MM.1S (cell line): ENCODE measurements around the gene TRIM49.
"Not testable (repeated sequence)": the region's sequence is repeated elsewhere in the genome, so short reads cannot be mapped to it uniquely, and the experiment has no call there.

ENCODE experiments used
- DNase-seq: peaks from one replicate; pipeline ENCODE4 v3.0.0-alpha.2; 2015
- H2AFZ ChIP-seq: fragments of 300-600 bp; sonication (generic); 2 replicates; pipeline ENCODE4 v1.6.0; 2016; ENCODE audit warnings: antibody characterized with exemption, low read length
- H3F3A ChIP-seq: fragments of 300-600 bp; sonication (generic); 2 replicates; pipeline ENCODE4 v1.6.1; 2016; ENCODE audit warnings: mild to moderate bottlenecking, antibody characterized with exemption, low read length, moderate library complexity, mixed read lengths; ENCODE audit not compliant: insufficient read depth
- H3K27ac ChIP-seq: fragments of 300-600 bp; sonication (generic); 2 replicates; pipeline ENCODE4 v1.5.1; 2016; ENCODE audit warnings: mild to moderate bottlenecking, low read length
- H3K27me3 ChIP-seq: fragments of 300-600 bp; sonication (generic); replicated peaks from 2 replicates; pipeline ENCODE4 v1.6.0; 2016; ENCODE audit warnings: low read length; ENCODE audit not compliant: insufficient read depth
- H3K36me3 ChIP-seq: fragments of 300-600 bp; sonication (generic); replicated peaks from 2 replicates; pipeline ENCODE4 v1.6.1; 2016; ENCODE audit warnings: mild to moderate bottlenecking, low read length, mixed read lengths; ENCODE audit not compliant: insufficient read depth
- H3K4me1 ChIP-seq: fragments of 300-600 bp; sonication (generic); 2 replicates; pipeline ENCODE4 v1.6.1; 2016; ENCODE audit warnings: low read length, mixed read lengths
- H3K4me2 ChIP-seq: fragments of 300-600 bp; sonication (generic); 2 replicates; pipeline ENCODE4 v1.6.0; 2016; ENCODE audit warnings: low read depth, low read length
- H3K4me3 ChIP-seq: fragments of 300-600 bp; sonication (generic); 2 replicates; pipeline ENCODE4 v1.5.1; 2016; ENCODE audit warnings: low read length, mixed read lengths
- H3K79me2 ChIP-seq: fragments of 300-600 bp; sonication (generic); 2 replicates; pipeline ENCODE4 v1.6.1; 2016; ENCODE audit warnings: mixed run types, low read length, mixed read lengths
- H3K9ac ChIP-seq: fragments of 300-600 bp; sonication (generic); 2 replicates; pipeline ENCODE4 v1.6.1; 2016; ENCODE audit warnings: low read length, mixed read lengths
- H3K9me2 ChIP-seq: fragments of 300-600 bp; sonication (generic); replicated peaks from 2 replicates; pipeline ENCODE4 v1.6.1; 2016; ENCODE audit warnings: mild to moderate bottlenecking, low read length, mixed read lengths; ENCODE audit not compliant: insufficient read depth
- H3K9me3 ChIP-seq: fragments of 300-600 bp; sonication (generic); replicated peaks from 2 replicates; pipeline ENCODE4 v1.6.1; 2016; ENCODE audit warnings: mild to moderate bottlenecking, low read length, mixed read lengths; ENCODE audit not compliant: insufficient read depth
- H4K20me1 ChIP-seq: fragments of 300-600 bp; sonication (generic); 2 replicates; pipeline ENCODE4 v1.6.1; 2016; ENCODE audit warnings: mild to moderate bottlenecking, low read length, moderate library complexity, mixed read lengths; ENCODE audit not compliant: insufficient read depth

Gene TRIM49

DNA sequence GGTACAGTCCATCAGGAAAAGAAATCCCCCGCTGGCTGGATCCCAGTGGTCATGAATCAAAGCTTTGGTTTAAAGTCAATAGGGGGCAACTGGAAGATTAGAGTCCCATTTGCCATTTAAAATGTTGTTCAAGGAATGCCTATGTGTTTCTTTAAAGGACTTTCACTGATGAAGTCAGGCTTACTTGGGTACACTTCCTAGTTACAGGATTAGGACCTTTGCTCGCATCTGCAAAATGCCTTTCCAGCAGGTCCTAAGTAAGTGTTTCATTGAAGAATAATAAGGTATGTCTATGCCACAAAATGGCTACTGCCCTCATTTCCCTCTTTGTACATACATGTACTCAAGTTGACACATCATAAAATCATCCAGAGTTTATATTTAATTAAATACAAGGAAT lies at the start of gene TRIM49:
Gene TRIM49, minus strand, starts transcription at position 101 of the 400 bp plus-strand sequence. CDS start 4,106 bp downstream, outside the sequence.
- not testable (repeated sequence) for H3K36me3 ChIP-seq, H3K79me2 ChIP-seq, H3K4me2 ChIP-seq, H3K27me3 ChIP-seq, H3K4me1 ChIP-seq, H3K9me3 ChIP-seq, H3K9ac ChIP-seq, H3F3A ChIP-seq, H3K27ac ChIP-seq, DNase-seq, H3K4me3 ChIP-seq, H2AFZ ChIP-seq, H4K20me1 ChIP-seq, H3K9me2 ChIP-seq

- H3K4me2 ChIP-seq, H3K36me3 ChIP-seq, H3K27me3 ChIP-seq, H3K4me1 ChIP-seq, H3K9me3 ChIP-seq, H3K4me3 ChIP-seq, H3F3A ChIP-seq, DNase-seq, H3K9me2 ChIP-seq, H3K9ac ChIP-seq, H3K27ac ChIP-seq, H3K79me2 ChIP-seq, H2AFZ ChIP-seq, H4K20me1 ChIP-seq: not testable (repeated sequence)
Measured at GRCh38 chr11:89826694-89827093, 18.3 kb upstream of the TRIM49 start.

GRCh38 chr11:89820008-89820407 lies 11.6 kb upstream of the TRIM49 start:
- not testable (repeated sequence) for H3K36me3 ChIP-seq, H3K9me3 ChIP-seq, H3F3A ChIP-seq, H2AFZ ChIP-seq, DNase-seq, H4K20me1 ChIP-seq, H3K4me1 ChIP-seq, H3K9me2 ChIP-seq, H3K4me3 ChIP-seq, H3K27ac ChIP-seq, H3K27me3 ChIP-seq, H3K9ac ChIP-seq, H3K4me2 ChIP-seq, H3K79me2 ChIP-seq

DNA sequence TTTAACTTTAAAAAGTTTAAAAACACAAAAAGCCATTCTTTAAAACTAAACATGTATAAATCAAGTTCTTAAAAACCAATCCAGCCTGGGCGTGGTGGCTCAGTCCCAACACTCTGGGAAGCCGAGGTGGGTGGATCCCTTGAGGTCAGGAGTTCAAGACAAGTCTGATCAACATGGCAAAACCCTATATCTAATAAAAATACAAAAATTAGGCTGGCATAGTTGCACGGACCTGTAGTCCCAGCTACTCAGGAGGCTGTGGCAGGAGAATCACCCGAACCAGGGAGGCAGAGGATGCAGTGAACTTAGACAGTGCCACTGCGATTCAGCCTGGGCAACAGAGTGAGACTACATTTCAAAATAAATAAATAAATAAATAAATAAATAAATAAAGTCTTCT lies 5.2 kb upstream of the TRIM49 start:
- not testable (repeated sequence) for H2AFZ ChIP-seq, H3K27ac ChIP-seq, H4K20me1 ChIP-seq, H3K79me2 ChIP-seq, H3K9me3 ChIP-seq, H3K9me2 ChIP-seq, H3K4me1 ChIP-seq, H3K4me2 ChIP-seq, H3K36me3 ChIP-seq, H3K9ac ChIP-seq, DNase-seq, H3F3A ChIP-seq, H3K4me3 ChIP-seq, H3K27me3 ChIP-seq

GRCh38 chr11:89787506-89788063 lies 20.8 kb downstream of the TRIM49 start:
- DNase-seq, H3K4me2 ChIP-seq, H3K4me3 ChIP-seq, H3K27ac ChIP-seq, H3K9me3 ChIP-seq, H3K27me3 ChIP-seq, H3K79me2 ChIP-seq, H3K36me3 ChIP-seq, H4K20me1 ChIP-seq, H2AFZ ChIP-seq, H3F3A ChIP-seq, H3K9me2 ChIP-seq, H3K9ac ChIP-seq, H3K4me1 ChIP-seq: not testable (repeated sequence)

GRCh38 chr11:89785726-89786125 lies 22.6 kb downstream of the TRIM49 start:
- not testable (repeated sequence) for H3K4me3 ChIP-seq, H3K27me3 ChIP-seq, H2AFZ ChIP-seq, H3K4me1 ChIP-seq, H3F3A ChIP-seq, DNase-seq, H3K9me2 ChIP-seq, H3K36me3 ChIP-seq, H4K20me1 ChIP-seq, H3K4me2 ChIP-seq, H3K9me3 ChIP-seq, H3K9ac ChIP-seq, H3K79me2 ChIP-seq, H3K27ac ChIP-seq

GRCh38 chr11:89750822-89751221 lies 57.6 kb downstream of the TRIM49 start:
- H3K4me1 ChIP-seq, H3K27me3 ChIP-seq, H3K4me2 ChIP-seq, H3K79me2 ChIP-seq, H3K9me2 ChIP-seq, H3F3A ChIP-seq, H3K36me3 ChIP-seq, H3K9ac ChIP-seq, H4K20me1 ChIP-seq, H3K27ac ChIP-seq, H2AFZ ChIP-seq, H3K9me3 ChIP-seq, DNase-seq, H3K4me3 ChIP-seq: not testable (repeated sequence)
